HG03060 (cell line): ENCODE data around the gene SMIM35.

Experiments
- ATAC-seq: cut with Tn5 transposase; IDR thresholded peaks from one replicate; pipeline ENCODE4 v1.9.1; 2021; ENCODE audit warnings: low read depth, moderate number of reproducible peaks; ENCODE audit not compliant: unreplicated experiment

Gene SMIM35

GRCh38 chr11:117972044-117972443, 114.7 kb downstream of the SMIM35 start:
- ATAC-seq: no peak

GRCh38 chr11:117970400-117971024, 116.3 kb downstream of the SMIM35 start:
- no peak for ATAC-seq

- no peak for ATAC-seq
Observed at GRCh38 chr11:117969160-117969991, 117.4 kb downstream of the SMIM35 start.

GRCh38 chr11:117966908-117967307, 119.9 kb downstream of the SMIM35 start:
- no peak for ATAC-seq

GRCh38 chr11:117962826-117963225, 123.9 kb downstream of the SMIM35 start:
- ATAC-seq: no peak

GRCh38 chr11:117961896-117962295, 124.9 kb downstream of the SMIM35 start:
- no peak for ATAC-seq

- no peak for ATAC-seq
Observed at GRCh38 chr11:117960406-117960805, 126.4 kb downstream of the SMIM35 start.

- ATAC-seq: no peak
Observed at GRCh38 chr11:117959438-117960149, 127.2 kb downstream of the SMIM35 start.

GRCh38 chr11:117958949-117959348, 127.8 kb downstream of the SMIM35 start:
- no peak for ATAC-seq
